Measurements from ENCODE around the gene RD3L.
A peak's percentile ranks its signal among the peaks of the same experiment; 100 is the strongest.
"Not testable (repeated sequence)": the region's sequence is repeated elsewhere in the genome, so short reads cannot be mapped to it uniquely, and the experiment has no call there.

Gene RD3L

DNA sequence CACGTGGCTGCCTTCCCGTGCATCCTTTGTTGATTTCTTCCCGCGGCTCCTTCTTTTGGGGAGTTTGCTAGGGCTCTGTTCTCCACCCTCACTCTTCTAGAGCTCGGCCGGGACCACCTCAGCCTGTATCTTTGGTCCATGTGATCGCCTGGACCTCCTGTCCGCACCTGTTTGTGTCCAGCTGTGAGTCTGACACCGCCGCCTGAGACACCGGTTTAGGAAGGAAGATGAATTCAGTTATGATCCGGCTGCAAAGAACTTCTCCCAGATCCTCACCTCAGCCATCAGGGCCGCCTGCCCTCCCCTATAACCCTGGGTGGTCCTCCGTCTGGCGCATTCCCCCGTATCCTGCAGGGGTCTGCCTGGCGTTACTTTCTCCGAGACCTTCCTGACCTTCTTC is 14.8 kb downstream of the RD3L start:
- DNase-seq, result no peak

DNA sequence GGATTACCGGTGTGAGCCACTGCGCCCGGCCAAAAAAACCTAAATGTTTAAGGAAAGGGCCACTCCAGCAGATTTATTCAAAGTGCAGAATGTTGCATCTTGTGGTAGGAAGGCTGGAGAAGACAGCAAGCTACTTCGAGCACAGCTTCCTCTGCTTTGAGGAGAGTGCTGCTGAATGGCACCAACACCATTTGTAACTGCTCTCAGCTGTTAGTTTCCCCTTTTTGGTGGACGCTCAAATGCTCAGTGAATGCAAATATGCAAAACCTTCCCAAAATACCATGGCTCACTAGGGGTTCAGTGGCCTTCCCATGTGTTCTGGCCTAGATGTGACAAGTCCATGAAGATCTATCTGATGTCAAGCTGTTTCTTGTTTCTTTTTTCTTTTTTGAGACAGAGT is 17.0 kb downstream of the RD3L start:
- DNase-seq, result no peak

DNA sequence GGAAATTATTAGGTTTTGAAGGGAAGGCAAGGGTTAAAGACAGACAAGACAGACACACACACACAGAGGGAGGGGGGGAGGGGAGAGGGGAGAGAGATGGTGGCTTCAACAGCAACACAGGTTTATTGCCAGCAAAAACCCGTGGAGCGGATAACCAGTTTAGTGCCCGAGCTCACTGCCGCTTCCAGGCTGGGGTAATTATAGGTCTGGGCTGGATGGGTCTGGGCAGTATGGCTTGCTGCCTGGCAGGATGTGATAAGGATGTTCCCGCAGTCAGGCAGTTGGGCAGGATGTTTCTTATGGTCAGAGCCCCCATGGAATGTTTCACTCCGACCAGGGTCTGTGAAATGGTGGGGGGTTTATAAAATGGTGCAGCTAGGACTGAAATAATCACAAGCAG is 18.5 kb downstream of the RD3L start:
- no peak for DNase-seq

DNA sequence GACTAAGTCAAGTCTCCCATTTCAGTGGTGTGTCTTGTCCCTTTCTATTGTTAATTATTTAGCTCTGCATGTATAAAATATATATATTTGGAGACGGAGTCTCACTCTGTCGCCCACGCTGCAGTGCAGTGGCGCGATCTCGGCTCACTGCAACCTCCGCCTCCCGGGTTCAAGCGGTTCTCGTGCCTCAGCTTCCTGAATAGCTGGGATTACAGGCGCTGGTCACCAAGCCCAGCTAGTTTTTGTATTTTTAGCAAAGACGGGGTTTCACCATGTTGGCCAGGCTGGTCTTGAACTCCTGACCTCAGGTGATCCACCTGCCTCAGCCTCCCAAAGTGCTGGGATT is 20.5 kb downstream of the RD3L start:
- not testable (repeated sequence) for DNase-seq

DNA sequence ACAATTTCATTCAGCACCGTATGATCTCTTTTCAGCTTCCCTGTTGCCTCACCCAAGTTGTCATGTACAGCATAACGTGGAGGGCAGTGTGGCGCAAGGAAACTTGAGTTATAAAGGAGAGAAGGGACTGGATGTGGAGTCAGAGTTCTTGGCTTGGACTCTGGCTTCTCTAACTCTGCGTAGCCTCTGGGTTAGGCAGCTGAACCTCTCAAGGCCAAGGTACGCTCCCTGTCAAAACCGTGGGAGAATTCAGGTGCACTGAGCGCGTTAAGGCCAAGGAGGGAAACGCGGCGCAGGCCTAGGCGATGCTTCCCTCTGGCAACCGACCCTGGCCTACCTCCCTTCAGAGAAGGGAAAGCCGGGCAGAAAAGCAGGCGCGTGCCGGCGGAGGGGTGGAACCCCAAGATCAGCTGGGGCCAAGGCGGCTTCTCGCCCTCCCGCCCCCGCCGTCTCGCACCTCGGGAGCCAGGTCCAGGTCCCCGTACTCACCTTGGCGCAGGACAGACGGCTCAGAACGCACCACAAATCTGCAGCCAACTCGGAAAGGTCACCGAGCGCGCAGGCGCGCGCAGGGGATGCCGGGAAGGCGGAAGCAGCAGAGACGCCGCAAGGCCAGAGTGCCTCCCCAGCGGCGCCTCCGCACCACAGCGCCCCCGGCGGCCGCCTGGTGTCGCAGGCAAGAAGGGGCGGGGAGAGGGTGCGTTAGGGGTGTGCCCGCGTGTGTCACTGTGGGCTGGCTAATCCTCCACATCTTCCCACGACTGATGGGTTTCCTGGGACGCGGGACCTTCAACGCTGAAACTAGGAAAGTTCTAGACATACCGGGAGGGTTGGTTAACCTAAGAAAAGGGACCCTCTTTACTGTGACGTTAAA is 21.1 kb downstream of the RD3L start:
- DNase-seq, result peak; percentile 75

DNA sequence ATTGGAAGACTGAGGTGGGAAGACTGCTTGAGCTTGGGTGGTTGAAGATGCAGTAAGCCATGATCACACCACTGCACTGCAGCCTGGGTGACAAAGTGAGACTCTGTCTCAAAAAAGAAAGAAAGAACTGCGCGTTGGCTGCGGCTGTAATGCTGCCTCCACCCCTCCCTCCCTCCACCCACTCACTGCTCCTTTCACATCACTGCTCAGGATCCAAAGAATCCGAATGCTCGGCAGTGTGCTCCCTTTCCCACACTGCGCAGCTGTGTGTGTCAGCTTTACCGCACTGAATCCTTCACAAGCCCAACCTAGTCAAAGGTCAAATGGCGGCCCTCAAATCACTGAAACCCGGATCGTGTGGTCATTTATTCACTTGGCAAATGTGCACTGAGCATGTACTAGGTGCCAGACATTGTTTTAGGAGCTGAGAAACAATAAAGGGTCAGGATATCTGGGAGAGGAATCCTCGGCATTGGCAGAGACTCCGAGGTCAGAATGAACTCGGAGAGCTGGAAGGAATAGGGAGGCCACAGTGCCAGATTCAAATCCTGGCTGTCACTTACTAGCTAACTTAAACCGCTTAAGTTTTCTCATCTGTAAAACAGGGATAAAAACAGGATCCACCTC is 25.6 kb downstream of the RD3L start:
- DNase-seq, result no peak

DNA sequence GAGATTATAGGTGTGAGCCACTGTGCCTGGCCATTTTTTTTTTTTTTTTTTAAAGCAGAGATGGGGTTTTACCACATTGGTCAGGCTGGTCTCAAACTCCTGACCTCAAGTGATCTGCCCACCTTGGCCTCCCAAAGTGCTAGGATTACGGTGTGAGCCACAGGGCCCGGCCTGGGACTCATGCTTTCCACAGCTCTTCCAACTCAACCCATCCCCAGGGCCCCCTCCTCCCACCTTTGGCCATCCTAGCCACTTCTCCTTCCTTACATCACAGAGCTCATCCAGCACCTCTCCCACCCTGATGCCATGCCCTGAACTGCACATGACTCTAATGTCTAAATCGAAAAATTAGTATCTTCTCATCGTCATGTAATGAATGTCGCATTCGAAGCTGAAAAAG is 26.7 kb downstream of the RD3L start:
- no peak for DNase-seq

DNA sequence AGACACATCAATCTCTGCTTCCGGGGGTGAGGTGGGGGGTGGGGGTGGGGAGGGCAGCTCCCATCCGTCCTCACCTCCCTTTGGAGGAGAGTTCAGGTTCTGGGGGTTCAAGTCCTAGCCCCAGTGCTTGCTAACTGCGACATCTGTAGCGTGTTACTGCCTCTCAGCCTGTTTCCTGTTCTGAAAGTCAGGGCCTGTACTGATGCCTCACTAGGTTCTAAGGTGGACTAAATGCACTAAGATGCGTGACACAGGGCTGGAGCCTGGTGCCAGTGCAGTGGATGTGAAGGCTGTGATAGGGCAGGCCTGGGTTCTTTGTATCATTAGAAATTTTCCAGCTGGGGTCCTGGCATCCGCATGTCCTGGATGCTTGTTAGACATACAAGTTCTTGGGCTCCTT is 31.3 kb downstream of the RD3L start:
- DNase-seq, result no peak

DNA sequence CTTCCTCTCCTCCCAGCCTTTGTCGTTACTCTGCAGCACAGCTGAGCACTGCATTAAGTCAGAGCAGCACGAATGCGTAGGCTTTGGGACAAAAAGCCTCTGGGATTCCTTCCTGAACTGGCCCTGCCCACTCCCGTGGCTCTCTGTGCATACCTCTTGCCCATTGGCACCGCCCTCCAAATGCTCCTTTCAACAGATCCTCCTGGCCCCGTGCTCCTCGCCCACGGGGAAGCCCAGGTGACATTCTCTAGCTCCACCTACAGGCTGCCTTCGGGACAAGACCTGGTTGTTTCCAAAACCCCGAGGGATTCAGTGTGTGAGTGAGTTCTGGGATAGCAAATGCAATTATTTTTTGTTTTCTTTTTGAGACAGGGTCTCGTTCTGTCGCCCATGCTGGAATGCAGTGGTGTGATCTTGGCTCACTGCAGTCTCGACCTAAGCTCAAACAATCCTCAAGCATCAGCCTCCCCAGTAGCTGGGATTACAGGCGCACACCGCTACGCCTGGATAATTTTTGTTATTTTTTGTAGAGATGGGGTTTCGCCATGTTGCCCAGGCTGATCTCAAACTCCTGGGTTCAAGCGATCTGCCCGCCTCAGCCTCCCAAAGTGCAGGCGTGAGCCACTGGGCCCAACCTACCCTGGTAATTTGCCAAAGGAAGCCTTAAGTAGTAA is 31.9 kb downstream of the RD3L start:
- DNase-seq, result peak; percentile 34

DNA sequence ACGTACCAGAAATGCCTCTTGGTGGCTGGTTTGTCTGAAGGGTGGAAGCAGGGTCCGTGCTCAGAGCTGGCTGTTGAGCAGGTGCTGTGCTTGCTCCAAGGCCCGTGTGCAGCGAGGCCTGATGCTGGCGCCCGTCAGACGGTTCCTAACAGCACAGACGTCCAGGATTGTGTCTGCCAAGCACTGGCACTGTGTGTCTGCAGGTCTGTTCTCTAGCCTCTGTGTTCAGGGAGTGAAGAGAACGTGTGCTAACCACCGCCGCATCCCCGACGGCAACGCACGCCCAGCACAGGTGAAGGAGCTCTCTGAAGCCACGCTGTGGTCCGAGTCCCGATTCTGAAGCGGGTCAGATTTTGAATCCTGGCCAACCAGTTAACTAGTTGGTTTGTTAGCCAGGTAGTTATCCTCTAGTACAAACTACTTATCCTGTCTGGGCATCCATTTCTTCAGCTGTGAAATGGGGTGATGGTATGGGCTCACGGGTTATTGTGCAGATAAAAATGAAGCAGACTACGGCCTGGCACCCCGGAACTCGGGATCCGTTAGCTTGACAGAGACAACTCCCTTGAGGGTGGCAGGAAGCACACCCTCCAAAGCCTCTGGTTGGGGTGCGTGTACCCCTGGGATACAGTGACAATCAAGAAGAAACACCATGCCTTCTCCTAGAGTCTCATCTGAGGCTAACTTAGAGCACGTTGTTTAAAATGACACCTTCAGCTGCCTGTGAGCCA is 32.6 kb downstream of the RD3L start:
- no peak for DNase-seq

DNA sequence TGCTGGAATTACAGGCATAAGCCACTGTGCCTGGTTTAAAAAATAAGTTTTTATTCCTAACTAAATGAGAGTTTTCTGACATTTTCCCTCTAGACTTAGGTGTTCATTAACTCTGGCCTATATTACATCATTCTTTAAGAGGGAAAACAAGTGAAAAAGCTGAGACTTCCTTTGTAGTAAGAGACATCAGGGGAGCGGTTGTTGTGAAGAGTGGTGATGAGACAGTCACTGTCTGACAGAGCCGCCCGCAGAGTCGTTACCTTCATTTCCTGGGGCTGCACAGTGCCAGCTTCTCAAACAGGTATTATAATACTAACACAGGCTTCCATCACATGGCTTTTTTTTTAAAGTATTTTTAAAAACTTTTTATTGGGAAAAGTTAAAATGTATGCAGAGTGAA is 33.7 kb downstream of the RD3L start:
- DNase-seq, result no peak

DNA sequence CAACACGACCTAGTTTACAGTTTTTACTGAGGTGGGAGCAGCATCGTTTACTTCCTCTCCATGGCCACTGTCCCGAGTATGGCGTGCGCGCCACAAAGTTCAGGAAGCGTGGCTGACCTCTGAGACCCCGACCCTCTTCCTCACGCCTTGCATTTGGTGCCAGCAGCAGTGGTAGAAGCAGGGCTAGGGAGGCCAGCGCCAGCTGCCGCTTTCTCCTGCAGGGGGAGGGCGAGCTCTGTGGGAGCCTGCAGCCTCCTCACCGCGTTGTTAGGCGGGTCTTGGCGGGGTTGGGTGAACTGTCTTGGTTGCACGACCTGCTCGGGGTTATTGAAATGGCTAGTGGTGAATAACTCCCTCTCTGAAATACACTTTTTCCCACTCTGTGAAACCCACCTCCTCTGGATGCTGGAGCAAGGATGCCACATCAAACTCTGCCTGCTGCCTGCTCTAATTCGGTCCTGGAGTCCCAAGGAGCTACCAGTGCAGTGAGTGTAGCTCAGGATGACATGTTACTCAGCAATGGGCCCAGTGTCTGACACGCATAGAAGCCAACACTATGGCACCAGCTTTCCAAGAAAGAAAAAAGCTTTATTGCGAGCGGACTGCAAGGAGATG is 36.4 kb downstream of the RD3L start:
- no peak for DNase-seq

DNA sequence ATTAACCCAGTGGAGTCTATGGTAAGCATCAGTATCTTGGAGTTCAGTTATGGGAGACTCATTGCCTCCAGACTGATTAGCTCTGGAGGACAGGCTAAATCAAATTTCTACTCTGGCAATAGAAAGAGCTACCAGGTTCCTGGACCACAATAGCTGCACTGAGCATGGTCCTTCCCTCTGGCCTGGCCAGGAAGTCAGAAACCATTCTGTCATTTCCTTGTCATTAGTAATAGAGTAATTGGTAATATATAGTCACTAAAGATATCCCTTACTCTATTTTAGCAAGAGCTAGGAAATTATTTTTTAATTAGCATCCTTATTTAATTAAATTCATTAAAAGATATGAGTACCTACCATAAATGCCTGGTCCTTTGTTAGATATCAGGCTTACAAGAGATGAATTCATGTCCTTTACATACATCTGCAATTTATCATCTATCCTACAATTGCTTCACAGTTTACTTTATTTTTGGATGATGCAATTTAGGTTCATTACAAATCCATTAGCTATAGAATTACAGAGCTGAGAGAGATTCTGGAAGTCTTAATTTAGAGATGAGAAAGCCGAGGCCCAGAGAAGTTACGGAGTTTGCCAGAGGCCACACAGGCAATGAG is 37.7 kb downstream of the RD3L start:
- no peak for DNase-seq

DNA sequence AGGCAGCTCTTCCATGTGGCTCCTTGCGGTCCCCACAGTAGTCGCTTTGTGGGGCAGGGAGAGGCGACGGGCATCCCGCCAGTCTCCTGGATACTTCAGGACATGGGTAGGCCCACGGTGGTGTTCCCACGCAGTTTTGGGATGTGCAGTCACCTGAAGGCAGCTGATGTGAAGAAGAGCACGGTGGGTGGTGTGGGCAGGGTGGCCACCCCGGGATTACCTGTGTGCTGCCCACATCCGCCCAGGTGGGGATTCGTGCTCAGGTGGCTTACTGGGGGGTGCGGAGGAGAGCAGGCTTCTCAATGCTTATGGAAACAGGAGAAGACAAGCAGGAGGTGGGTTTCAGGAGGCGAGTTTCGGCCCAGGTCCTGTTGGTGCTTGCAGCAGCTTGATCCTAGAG is 42.5 kb downstream of the RD3L start:
- no peak for DNase-seq

DNA sequence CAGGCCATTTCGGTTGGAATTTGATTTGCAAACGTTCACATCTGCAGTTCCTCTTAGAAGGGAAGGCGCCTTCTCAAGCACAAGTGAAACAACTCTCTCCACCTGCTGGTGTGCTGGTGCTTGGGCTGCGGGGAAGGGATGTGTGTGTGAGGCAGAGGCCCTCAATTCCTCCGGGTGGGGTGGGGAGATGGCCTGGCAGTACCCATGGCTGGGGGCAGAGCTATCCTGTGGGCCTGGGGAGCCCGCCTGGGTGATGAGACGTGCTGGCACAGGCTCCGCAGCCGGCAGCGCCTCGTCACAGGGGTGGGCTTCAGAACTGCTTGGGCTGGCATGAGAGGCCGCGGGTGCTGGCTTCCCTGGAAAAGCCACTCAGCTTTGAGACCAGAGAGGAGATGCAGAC is 43.0 kb downstream of the RD3L start:
- no peak for DNase-seq

DNA sequence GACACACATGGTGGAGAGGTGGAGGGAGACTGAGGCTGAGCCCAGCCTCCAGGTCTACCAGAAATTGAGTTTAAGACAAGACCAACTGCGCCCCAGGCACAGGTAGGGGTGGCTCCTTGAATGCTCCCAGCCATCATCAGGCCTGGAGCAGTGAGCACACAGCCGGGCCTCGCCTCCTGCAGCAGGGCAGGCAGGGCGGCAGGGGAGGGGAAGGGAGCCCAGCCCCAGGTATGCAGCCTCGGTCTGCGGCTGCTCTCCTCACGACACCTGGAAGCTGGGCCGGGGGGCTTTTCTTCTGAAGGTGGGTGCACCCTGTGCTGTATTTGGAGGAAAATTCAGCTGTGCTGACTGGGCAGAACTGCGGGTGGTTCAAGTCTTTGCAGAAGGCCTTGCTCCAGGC is 43.6 kb downstream of the RD3L start:
- no peak for DNase-seq

DNA sequence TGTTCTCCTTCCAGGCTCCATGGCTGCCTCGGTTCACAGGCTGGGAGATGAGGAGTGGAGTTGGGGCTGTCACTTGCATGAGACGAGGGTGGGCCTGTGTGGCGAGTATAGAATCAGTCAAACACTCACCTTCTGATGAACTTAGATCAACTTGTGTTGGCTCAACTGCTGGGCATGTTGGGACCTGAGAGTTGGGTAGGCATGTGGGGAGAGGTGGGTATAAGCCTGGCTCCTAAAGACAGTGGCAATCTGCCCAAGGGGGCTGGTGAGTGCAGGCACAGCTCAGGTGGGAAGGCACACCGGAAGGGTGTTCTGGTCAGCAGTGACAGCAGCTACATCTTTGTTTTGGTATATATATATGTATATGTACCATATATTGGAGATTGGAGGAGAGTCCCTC is 44.1 kb downstream of the RD3L start:
- no peak for DNase-seq

DNA sequence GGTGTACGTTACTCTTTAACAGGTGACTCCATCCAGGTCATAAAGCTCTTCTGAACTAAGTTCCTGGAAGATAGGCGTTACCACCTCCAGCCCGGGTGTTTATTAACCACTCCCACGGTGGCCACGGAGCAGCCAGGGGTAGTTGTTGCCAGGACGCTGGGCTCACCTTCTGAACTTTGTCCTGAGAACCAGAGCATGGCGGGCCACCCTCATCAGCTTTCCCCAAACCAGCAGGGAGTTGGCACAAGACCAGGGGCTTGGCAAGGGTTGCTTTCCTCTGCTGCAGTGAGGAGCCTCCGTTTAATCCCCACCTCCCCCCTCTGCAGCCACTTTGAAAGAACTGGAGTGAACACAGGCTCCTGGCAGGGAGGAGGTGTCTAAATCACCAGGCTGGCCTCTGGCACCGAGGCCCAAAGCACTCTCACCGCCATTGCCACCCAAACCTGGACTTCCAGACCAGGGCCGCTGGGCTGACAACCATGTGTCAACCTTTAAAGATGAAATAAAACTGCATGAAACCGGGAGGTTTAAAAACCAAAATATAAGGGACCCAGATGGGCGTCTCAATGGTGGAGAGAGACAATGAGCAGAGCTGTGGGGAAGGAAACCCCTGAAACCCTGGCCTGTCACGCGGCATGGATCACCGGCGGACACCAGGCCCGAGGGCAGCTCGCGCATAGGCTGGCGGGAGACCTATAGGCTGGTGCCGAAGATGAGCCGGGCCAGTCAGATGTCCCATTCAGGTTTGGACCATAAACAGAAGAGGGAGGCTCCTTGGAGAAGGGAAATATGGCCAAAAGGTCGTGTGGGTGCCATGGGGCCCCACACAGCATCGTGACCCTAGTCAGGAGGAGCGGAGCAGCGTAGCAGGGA is 45.0 kb downstream of the RD3L start:
- no peak for DNase-seq

DNA sequence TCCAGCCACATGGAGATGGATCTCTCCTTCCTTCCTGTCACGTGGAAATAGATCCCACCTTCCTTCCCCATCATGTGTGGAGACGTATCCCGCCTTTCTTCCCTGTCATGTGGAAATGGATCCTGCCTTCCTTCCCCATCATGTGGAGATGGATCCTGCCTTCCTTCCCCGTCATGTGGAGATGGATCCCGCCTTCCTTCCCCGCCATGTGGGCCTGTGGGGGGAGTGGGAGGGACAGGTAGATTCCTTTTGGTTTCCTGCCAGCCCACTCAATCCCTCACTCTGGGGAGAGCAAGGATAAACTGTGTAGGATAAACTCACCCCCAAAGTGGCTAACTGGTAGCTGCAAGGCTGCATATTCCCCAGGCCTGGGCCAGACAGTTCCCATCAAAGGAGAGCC is 45.8 kb downstream of the RD3L start:
- DNase-seq, result no peak

DNA sequence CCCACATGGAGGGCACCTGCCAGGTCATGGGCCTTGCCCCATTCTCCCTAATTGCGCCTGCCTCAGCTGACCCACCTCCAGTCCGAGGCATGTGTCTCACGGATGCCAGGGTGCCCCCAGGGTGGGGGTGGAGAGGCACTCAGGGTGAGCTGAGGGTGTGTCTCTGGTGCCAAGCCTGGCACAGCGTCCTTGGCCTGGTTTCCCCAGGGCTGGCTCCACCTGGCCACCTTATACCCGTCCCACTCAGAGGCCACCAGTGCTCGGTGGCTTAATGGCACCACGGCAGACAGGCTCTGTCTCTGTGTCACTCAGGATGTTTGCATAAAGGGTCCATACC is 47.6 kb downstream of the RD3L start:
- no peak for DNase-seq

DNA sequence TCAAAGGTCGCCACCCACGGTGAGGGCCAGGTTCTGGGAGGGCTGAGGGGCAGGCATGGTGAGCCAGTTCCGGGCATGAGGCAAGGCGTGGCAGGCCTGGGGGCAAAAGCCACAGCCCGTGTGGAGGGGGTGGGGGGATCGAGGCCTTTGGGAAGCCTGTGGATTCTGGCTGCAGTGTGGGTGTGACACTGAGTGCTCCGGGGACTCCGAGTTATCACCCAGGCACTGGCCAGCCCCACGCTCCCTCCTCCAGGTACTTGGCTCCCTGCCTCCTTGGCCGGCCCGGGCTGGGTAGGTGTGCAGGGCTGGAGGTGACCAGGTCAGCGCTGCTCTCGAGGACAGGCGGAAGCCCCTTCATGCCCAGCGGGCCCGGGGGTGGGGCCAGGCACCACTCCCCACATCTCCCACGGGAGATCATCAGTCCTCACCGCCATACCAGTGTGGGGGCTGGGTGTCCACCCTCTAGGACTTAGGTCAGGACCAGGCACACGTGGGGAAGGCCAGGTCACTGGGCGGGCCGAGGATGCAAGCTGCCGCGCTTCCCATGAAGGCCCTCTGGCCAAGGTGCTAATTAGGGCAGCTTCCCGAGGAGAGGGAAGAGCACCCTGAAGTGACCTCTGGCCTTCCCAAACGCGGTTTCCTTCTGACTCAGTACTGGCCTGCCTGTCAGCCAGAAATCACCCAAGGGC is 48.2 kb downstream of the RD3L start:
- DNase-seq, result no peak

Measured in SHP77 treated with DMSO at 0.1 percent for 48 hours (cell line).